H1 (cell line): Measurements from ENCODE around the gene RGL3. TPM values are rescaled to one million over a fixed set of nuclear protein-coding genes. Genes with fewer than 3 reads are reported as not detected.

Source experiments
- CTCF ChIA-PET: fragments of 300-600 bp; sonication (Branson Sonifier 250); formaldehyde crosslinking; loops from one replicate; lab custom pipeline; 2021; ENCODE audit not compliant: partially characterized antibody; lab: Charles Lee
- POLR2A ChIA-PET: fragments of 300-600 bp; sonication (Branson Sonifier 250); formaldehyde crosslinking; loops from one replicate; lab custom pipeline; 2021; ENCODE audit warnings: inconsistent platforms; ENCODE audit not compliant: partially characterized antibody; lab: Charles Lee
- DNase-seq, 2 experiments: peaks; one replicate each; pipeline versions ENCODE4 v3.0.0 to v3.0.0-alpha.2; 2010 to 2022; ENCODE audit warnings: low spot score in 2 of 2, low read depth in 1 of 2, mixed read lengths in 1 of 2
- FAIRE-seq: peaks from 2 replicates; lab custom pipeline; 2011; peaks lifted over from hg19 to GRCh38; lab: Jason Lieb, UNC
- H2AFZ ChIP-seq: 2 replicates; pipeline ENCODE4 v1.8.1; 2012; ENCODE audit warnings: low read length, inconsistent platforms
- H2AK5ac ChIP-seq: 2 replicates; pipeline ENCODE4 v1.6.1; 2013; ENCODE audit warnings: low read depth, low read length
- H2BK120ac ChIP-seq: replicated peaks from 2 replicates; pipeline ENCODE3; 2013; ENCODE audit warnings: low read depth, low read length, inconsistent platforms
- H2BK12ac ChIP-seq: 2 replicates; pipeline ENCODE4 v1.6.1; 2013; ENCODE audit warnings: low read depth, low read length
- H2BK15ac ChIP-seq: 2 replicates; pipeline ENCODE4 v1.6.1; 2013; ENCODE audit warnings: low read length
- H2BK20ac ChIP-seq: 2 replicates; pipeline ENCODE4 v1.6.1; 2013; ENCODE audit warnings: low read length
- H2BK5ac ChIP-seq: 2 replicates; pipeline ENCODE4 v1.6.1; 2013; ENCODE audit warnings: low read depth, low read length
- H3K14ac ChIP-seq: 2 replicates; pipeline ENCODE4 v1.6.1; 2013; ENCODE audit warnings: inconsistent platforms; ENCODE audit not compliant: insufficient read length
- H3K18ac ChIP-seq: 2 replicates; pipeline ENCODE4 v1.6.1; 2013; ENCODE audit warnings: low read length; ENCODE audit errors: extremely low read depth
- H3K23ac ChIP-seq: 2 replicates; pipeline ENCODE4 v1.6.1; 2013; ENCODE audit warnings: inconsistent platforms; ENCODE audit not compliant: insufficient read length
- H3K23me2 ChIP-seq: 2 replicates; pipeline ENCODE4 v1.6.1; 2013; ENCODE audit warnings: low read depth, low read length
- H3K27ac ChIP-seq: 2 replicates; pipeline ENCODE4 v1.6.1; 2011; ENCODE audit warnings: low read depth, low read length, inconsistent platforms
- H3K27me3 ChIP-seq, 4 experiments: replicated peaks in 1 of 4; 1 replicate in 1 of 4; 2 replicates in 3 of 4; pipeline versions ENCODE4 v1.6.1 to v1.8.1; 2011 to 2013; ENCODE audit warnings: low read length in 3 of 4, mild to moderate bottlenecking in 3 of 4, inconsistent platforms in 2 of 4, mixed read lengths in 2 of 4, moderate library complexity in 1 of 4; ENCODE audit not compliant: control insufficient read depth in 3 of 4, insufficient read depth in 3 of 4; ENCODE audit errors: extremely low read depth in 1 of 4
- H3K36me3 ChIP-seq, 4 experiments: 2 replicates each; pipeline versions ENCODE4 v1.6.1 to v1.8.1; 2011 to 2013; ENCODE audit warnings: mild to moderate bottlenecking in 4 of 4, low read length in 3 of 4, moderate library complexity in 2 of 4, control low read depth in 1 of 4, inconsistent platforms in 1 of 4; ENCODE audit not compliant: insufficient read depth in 4 of 4, control insufficient read depth in 2 of 4
- H3K4ac ChIP-seq: replicated peaks from 2 replicates; pipeline ENCODE3; 2013; ENCODE audit warnings: low read length, low read depth, mixed read lengths, inconsistent platforms; ENCODE audit not compliant: insufficient read length
- H3K4me1 ChIP-seq, 4 experiments: replicated peaks in 1 of 4; 1 replicate in 1 of 4; 2 replicates in 3 of 4; pipeline versions ENCODE4 v1.6.1 to v1.8.1; 2011 to 2013; ENCODE audit warnings: low read length in 3 of 4, inconsistent platforms in 2 of 4, mixed read lengths in 1 of 4; ENCODE audit not compliant: insufficient read depth in 4 of 4, control insufficient read depth in 3 of 4
- H3K4me2 ChIP-seq, 2 experiments: 2 replicates each; pipeline versions ENCODE4 v1.6.1 to v1.8.1; 2011 to 2013; ENCODE audit warnings: low read depth in 2 of 2, low read length in 2 of 2, control low read depth in 1 of 2, inconsistent platforms in 1 of 2, mild to moderate bottlenecking in 1 of 2; ENCODE audit not compliant: insufficient read depth in 1 of 2
- H3K4me3 ChIP-seq, 4 experiments: fragments of 200-600, 300-600 bp in 1 of 4; sonication (generic), shearing (Covaris generic), sonication (Bioruptor Twin) in 1 of 4; 2 replicates each; pipeline versions ENCODE4 v1.5.1 to v1.8.1; 2011 to 2016; ENCODE audit warnings: low read length in 4 of 4, low read depth in 3 of 4, control low read depth in 2 of 4, inconsistent platforms in 2 of 4, mild to moderate bottlenecking in 2 of 4, mixed read lengths in 1 of 4, moderate library complexity in 1 of 4; ENCODE audit not compliant: insufficient read depth in 2 of 4; ENCODE audit errors: extremely low read depth in 1 of 4
- H3K56ac ChIP-seq: replicated peaks from 2 replicates; pipeline ENCODE3; 2013; ENCODE audit warnings: low read depth, mild to moderate bottlenecking, mixed read lengths, low read length, inconsistent platforms; ENCODE audit not compliant: insufficient read length
- H3K79me1 ChIP-seq: 2 replicates; pipeline ENCODE4 v1.6.1; 2013; ENCODE audit warnings: low read depth, low read length, control low read depth
- H3K79me2 ChIP-seq, 2 experiments: 2 replicates each; pipeline versions ENCODE4 v1.6.1 to v1.8.1; 2012 to 2013; ENCODE audit warnings: low read length in 2 of 2, mild to moderate bottlenecking in 2 of 2, inconsistent platforms in 1 of 2; ENCODE audit not compliant: insufficient read depth in 2 of 2, control insufficient read depth in 1 of 2
- H3K9ac ChIP-seq, 4 experiments: replicated peaks in 1 of 4; 1 replicate in 1 of 4; 2 replicates in 3 of 4; pipeline versions ENCODE4 v1.6.1 to v1.8.1; 2011 to 2013; ENCODE audit warnings: low read depth in 3 of 4, low read length in 3 of 4, control low read depth in 2 of 4, mild to moderate bottlenecking in 2 of 4, moderate library complexity in 2 of 4, inconsistent platforms in 1 of 4; ENCODE audit errors: extremely low read depth in 1 of 4
- H3K9me3 ChIP-seq, 2 experiments: 2 replicates each; pipeline versions ENCODE4 v1.6.1 to v1.8.1; 2012 to 2013; ENCODE audit warnings: mild to moderate bottlenecking in 2 of 2, moderate library complexity in 2 of 2, control low read depth in 1 of 2, inconsistent platforms in 1 of 2, low read depth in 1 of 2, low read length in 1 of 2, mixed read lengths in 1 of 2; ENCODE audit not compliant: insufficient read depth in 2 of 2
- H4K20me1 ChIP-seq, 2 experiments: replicated peaks in 1 of 2; 2 replicates each; pipeline versions ENCODE3 to v1.8.1; 2011 to 2013; ENCODE audit warnings: inconsistent platforms in 2 of 2, low read length in 2 of 2, mild to moderate bottlenecking in 1 of 2; ENCODE audit not compliant: insufficient read depth in 2 of 2, control insufficient read depth in 1 of 2
- H4K5ac ChIP-seq: 2 replicates; pipeline ENCODE4 v1.6.1; 2013; ENCODE audit warnings: low read length, low read depth, mixed read lengths, inconsistent platforms; ENCODE audit not compliant: insufficient read length
- H4K8ac ChIP-seq: 2 replicates; pipeline ENCODE4 v1.8.0; 2013; ENCODE audit warnings: mild to moderate bottlenecking, moderate library complexity, low read length, inconsistent platforms; ENCODE audit not compliant: insufficient read depth; ENCODE audit errors: extremely low read depth
- H4K91ac ChIP-seq: replicated peaks from 2 replicates; pipeline ENCODE3; 2013; ENCODE audit warnings: low read length, mixed read lengths, inconsistent platforms; ENCODE audit not compliant: insufficient read length
- RNF2 ChIP-seq: fragments of 200-900, 300-1000 bp; sonication (generic); IDR thresholded peaks from 2 replicates; pipeline ENCODE4 v1.7.1; 2016; ENCODE audit warnings: borderline replicate concordance, low read depth, mild to moderate bottlenecking, antibody characterized with exemption, low read length; ENCODE audit not compliant: poor library complexity, severe bottlenecking; ENCODE audit errors: missing control alignments
- SP1 ChIP-seq: IDR thresholded peaks from 2 replicates; pipeline ENCODE4 v1.6.1; 2011; ENCODE audit warnings: low read depth, low read length
- SRF ChIP-seq: IDR thresholded peaks from 2 replicates; pipeline ENCODE4 v1.6.1; 2011; ENCODE audit warnings: mild to moderate bottlenecking, low read depth, low read length, moderate library complexity
- TEAD4 ChIP-seq: IDR thresholded peaks from 2 replicates; pipeline ENCODE4 v1.6.1; 2012; ENCODE audit warnings: low read depth, low read length, inconsistent platforms, mixed read lengths
- WGBS, 2 experiments: shearing (Covaris generic) in 1 of 2; methylation state at CpG; one replicate each; pipeline versions ENCODE4 v1.1.6 to v1.1.7; 2013 to 2015; ENCODE audit warnings: low lambda C conversion rate in 2 of 2, mixed read lengths in 2 of 2, inconsistent platforms in 1 of 2, low coverage in 1 of 2, missing lambda C conversion rate in 1 of 2; ENCODE audit not compliant: insufficient replicate concordance in 2 of 2, insufficient coverage in 1 of 2, insufficient read length in 1 of 2; ENCODE audit errors: extremely low coverage in 1 of 2, missing lambda C conversion rate in 1 of 2; 5-methylcytosine and 5-hydroxymethylcytosine counted together
- polyA plus RNA-seq, 7 experiments: library from polyadenylated mRNA; depleted of rRNA in 3 of 7; stranded (reverse) in 5 of 7; unstranded in 2 of 7; fragments of >200 nt in 5 of 7; fragments of 200-250 nt in 2 of 7; gene quantifications; 1 replicate in 5 of 7; 2 replicates in 1 of 7; 4 replicates in 1 of 7; pipeline versions ENCODE4 v1.2.1 to v1.2.3, GENCODE V29; 2011 to 2013; ENCODE audit warnings: missing spikeins in 2 of 7, mixed read lengths in 2 of 7
- total RNA-seq: library from RNA; stranded (reverse); fragmentation: NEBNext Ultra II Directional; extraction: Animal tissue kit (Norgen Biotek cat#: 25700); gene quantifications from 2 replicates; pipeline ENCODE4 v1.2.1, GENCODE V29; 2021
- TF ChIP-seq, protein P1 (sequence below): IDR thresholded peaks from 2 replicates; pipeline ENCODE4 v1.6.1; 2012; ENCODE audit warnings: inconsistent platforms

RGL3 gene
- total and polyA plus RNA-seq, 2 of the 8 experiments (the other 6 are each of a cell fraction or from before 2014, with no cell fraction given): 36.9 to 40.9 TPM

DNA sequence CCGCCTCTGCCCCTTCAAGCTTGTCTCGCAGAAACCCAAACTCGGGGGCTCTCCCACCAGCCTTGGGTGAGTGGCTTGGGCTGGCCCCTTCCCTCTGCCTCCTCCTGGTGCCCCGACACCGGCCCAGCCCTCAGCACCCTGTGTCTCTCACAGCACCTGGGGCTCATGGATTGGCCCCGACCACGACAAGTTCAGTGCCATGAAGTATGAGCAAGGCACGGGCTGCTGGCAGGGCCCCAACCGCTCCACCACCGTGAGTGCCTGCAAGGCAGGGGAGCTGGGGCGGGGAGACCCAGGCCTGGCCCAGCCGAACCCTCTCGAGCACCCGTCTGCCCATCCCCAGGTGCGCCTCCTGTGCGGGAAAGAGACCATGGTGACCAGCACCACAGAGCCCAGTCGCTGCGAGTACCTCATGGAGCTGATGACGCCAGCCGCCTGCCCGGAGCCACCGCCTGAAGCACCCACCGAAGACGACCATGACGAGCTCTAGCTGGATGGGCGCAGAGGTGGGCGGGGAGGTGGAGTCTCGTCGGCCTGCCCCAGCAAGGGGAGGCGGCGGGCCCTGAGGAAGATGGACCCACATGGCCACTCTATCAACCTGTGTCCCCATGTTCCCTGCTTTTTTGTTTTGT, 29.9 kb upstream of the RGL3 start:
- POLR2A ChIA-PET: interaction anchor here (0.9 to 3.3 kb wide), 8 partner anchors 8 to 173 kb away, joined by 3 to 14 read pairs (median 4); partner anchors contain the start of gene SWSAP1
- H4K20me1 ChIP-seq: peaks cover 6 to 20% of the 10 kb centered on the region in 2 experiments

More for the DNA sequence above, 29.9 kb upstream of the RGL3 start:
- Histone ChIP-seq H3K36me3 (peaks cover 9 to 41% (median 31%) of the 10 kb centered on the region in 4 experiments; a peak in 7 of 8 replicates), H4K91ac (no peak overlapping the region), H3K14ac (no peak overlapping the region), H2BK12ac (no peak overlapping the region), H3K27me3 (no peaks in the 10 kb centered on the region), H2AFZ (no peak overlapping the region), H2AK5ac (no peak overlapping the region), H2BK120ac (no peak overlapping the region), H4K8ac (no peak overlapping the region), H2BK15ac (no peak overlapping the region), H3K56ac (no peak overlapping the region), H3K4me2 (no peak overlapping the region), H4K5ac (no peak overlapping the region), H3K23me2 (no peaks in the 10 kb centered on the region), H3K4ac (no peak overlapping the region), H2BK20ac (no peak overlapping the region), H3K18ac (no peak overlapping the region), H2BK5ac (no peak overlapping the region), H3K27ac (no peak overlapping the region), H3K4me3 (no peak overlapping the region), H3K79me2 (no peaks in the 10 kb centered on the region), H3K9me3 (no peaks in the 10 kb centered on the region), H3K4me1 (peaks cover 2 to 11% (median 7%) of the 10 kb centered on the region in 4 experiments; a peak in 6 of 7 replicates), H3K79me1 (no peaks in the 10 kb centered on the region), H3K9ac (no peak overlapping the region), H3K23ac (no peak overlapping the region)
- 95% methylated on average over 20 of the region's 31 CpGs; no CpG with 5 or more reads in 1 of the 2 experiments for WGBS, 2 experiments
- FAIRE-seq (no peak), DNase-seq (no peak)
- CTCF ChIA-PET: interaction anchor here (0.9 to 3.0 kb wide), 7 partner anchors 10 to 155 kb away, joined by 3 to 18 read pairs (median 4); no protein-coding TSS in a partner anchor
- TF ChIP-seq RNF2: no peak
- no peak for TF ChIP-seq SP1
- TF ChIP-seq SRF: no peak
- TF ChIP-seq, protein P1, sequence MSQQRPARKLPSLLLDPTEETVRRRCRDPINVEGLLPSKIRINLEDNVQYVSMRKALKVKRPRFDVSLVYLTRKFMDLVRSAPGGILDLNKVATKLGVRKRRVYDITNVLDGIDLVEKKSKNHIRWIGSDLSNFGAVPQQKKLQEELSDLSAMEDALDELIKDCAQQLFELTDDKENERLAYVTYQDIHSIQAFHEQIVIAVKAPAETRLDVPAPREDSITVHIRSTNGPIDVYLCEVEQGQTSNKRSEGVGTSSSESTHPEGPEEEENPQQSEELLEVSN: no peak
- no peak for TF ChIP-seq TEAD4
